Umbilical cord (tissue), 2 donors: ENCODE results near the gene KIF5C. TPM values are rescaled to one million over a fixed set of nuclear protein-coding genes. Genes with fewer than 3 reads are reported as not detected.

Experiments
- DNase-seq: peaks from one replicate; pipeline ENCODE4 v3.0.0-alpha.2; 2015; ENCODE audit warnings: low spot score
- total RNA-seq: library from RNA; depleted of rRNA; stranded (reverse); fragments of >200 nt; gene quantifications from one replicate; pipeline ENCODE4 v1.2.3, GENCODE V29; 2014; ENCODE audit warnings: low replicate concordance; ENCODE audit not compliant: insufficient read depth

The KIF5C gene
- total RNA-seq, 1 donor from 2014 or later, result 4.3 TPM

GRCh38 chr2:149041482-149041881 lies 166.5 kb downstream of the KIF5C start:
- no peak for DNase-seq

DNA sequence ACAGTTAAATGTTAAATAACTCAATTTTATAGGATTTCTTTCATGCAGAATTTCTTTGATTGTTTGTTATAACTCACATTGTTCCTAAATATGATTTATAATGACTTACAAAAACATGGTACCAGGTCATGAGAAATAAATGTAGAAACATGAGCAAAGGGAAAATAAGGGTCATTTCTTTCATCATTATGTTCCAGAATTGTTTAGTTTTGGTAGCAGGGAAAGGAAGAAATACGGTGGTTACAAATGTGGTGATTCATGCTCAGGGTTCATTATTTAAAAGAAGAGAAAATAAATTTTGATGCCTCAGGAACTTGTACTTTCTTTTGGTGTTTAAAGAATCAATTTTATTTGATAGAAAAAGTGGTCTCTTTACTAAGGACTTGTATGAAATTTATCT lies 167.9 kb downstream of the KIF5C start:
- no peak for DNase-seq

DNA sequence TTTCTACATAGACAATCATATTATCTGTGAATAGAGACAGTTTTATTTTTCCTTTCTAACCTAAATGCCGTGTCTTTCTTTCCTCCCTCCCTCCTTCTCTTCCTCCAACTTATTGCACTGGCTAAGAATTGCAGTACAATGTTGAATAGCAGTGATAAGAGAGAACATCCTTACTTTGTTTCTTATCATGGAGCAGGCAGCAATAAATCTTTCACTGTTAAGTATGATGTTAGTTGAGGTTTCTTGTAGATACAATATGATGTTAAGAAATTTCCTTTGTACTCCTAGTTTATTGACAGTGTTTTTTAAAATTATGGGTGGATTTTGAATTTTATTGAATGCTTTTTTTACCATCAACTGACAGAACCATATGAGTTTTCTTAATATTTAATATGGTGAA lies 169.5 kb downstream of the KIF5C start:
- DNase-seq, result no peak

- DNase-seq, result no peak
Observed at GRCh38 chr2:149047118-149047517, 172.1 kb downstream of the KIF5C start.

DNA sequence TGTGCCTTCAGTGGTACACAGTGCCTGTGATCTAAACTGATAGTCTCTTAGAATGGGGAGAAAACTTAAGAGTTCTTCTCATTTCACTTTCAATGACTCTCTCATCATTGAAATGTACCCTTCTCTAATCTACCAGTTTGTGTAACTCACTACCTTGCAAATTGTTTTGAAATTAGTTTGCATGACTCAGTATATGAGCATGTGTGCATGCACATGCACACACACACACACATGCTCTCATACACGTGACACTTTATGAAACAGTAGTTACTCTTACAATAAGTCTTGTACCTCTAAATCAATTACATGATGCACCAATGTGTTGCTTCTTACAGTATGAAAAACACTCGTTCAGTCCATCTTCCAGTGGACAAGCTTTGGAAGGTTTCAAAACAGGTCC lies 174.1 kb downstream of the KIF5C start:
- no peak for DNase-seq

- DNase-seq, result no peak
Observed at GRCh38 chr2:149050188-149050587, 175.2 kb downstream of the KIF5C start.

GRCh38 chr2:149055751-149056150 lies 180.7 kb downstream of the KIF5C start:
- no peak for DNase-seq

DNA sequence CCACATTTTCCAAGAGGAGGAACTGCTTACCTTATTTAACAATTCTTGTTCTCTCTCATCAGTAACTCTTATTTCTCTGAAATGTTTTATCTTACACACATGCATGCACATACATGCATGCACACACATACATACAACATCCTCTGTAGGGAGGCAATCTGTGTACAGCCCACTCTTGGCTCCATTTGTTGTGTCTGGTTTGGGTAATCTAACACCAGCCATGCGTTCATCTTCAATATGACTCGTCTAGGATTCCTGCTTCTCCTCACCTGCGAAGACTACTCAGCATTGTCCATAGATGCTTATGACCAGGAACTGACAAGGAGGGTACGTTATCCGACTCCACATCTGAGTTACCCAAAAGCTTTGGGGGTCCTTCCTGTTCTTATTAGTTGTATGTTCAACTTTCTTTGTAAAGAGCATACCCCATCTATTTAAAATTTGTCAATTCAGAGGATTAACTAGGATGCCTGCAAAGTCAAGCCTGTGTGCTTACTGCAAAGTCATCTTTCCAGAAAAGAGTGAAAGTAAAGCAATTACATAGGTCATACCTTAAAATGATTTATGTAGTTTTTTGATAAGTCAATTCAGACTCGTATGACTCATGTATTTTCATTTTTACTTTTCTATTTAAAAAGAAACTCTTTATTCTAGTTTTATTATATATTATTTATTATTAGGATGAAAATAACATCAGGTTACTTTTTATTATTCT lies 181.7 kb downstream of the KIF5C start:
- DNase-seq, result no peak

- no peak for DNase-seq
Observed at GRCh38 chr2:149057401-149057800, 182.4 kb downstream of the KIF5C start.

GRCh38 chr2:149058936-149059335 lies 183.9 kb downstream of the KIF5C start:
- no peak for DNase-seq

DNA sequence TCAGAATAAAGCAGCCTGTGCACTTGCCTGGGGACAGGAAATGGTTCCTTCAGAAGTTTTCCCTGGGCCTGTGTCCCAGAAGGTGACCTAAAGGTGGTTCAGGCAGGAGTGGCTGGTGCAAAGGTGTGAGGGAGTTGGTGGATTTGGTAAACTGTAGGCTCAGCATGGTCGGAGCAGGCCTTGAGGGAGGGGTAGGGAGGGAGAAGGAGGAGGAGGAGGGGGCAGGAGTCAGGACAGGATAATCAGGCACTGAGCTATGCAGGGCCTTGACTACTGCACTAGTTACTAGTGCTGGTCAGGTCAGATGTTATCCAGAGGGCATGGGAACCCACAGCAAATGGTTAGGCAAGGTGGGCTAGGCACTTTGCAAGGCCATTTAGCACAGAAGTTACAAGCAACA lies 184.8 kb downstream of the KIF5C start:
- no peak for DNase-seq

DNA sequence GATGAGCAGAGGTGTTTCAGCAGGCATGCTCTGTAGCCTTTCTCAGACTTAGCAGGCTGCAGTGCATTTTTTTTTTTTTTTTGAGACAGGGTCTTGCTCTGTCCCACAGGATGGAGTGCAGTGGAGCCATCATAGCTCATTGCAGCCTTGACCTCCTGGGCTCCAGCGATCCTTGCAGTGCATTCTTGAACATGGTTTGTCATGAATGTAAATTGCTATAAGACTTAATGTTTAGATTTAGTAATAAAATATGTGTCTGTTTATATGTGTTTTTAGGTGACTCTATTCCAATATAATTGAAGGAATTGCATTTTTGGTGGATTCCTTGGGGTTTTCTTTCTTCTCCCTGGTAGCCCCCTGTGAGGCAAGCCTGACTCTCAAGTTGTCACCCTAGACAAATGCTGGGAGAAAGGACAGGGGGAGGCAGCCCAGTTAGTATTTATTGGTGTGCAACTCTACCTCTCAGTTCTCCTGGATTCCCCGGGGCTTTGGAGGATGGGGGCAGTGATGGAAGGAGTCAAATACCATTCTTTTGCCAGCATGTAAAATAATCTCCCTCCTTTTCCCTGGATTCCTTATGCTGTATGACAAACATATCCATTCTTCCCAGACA lies 186.2 kb downstream of the KIF5C start:
- no peak for DNase-seq

DNA sequence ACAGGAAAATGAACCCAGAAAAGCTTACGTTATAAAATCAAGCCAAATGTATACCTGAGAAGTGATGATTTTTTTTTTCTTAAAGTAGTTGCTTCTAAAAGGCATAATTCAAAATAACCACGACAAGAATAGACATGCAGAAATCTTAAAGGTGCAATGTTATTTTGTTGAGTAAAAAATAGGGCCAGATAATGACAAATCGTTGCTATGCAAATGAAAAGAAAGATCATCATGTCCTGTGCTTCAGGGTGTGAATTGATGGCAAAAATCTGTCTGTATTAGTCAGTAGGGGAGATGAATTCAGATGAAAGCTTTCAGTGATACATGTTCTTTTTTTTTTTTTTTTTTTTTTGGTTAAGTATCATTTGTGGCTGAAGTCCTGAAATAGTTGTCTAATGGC lies 187.5 kb downstream of the KIF5C start:
- no peak for DNase-seq

GRCh38 chr2:149063177-149063576 lies 188.2 kb downstream of the KIF5C start:
- no peak for DNase-seq

DNA sequence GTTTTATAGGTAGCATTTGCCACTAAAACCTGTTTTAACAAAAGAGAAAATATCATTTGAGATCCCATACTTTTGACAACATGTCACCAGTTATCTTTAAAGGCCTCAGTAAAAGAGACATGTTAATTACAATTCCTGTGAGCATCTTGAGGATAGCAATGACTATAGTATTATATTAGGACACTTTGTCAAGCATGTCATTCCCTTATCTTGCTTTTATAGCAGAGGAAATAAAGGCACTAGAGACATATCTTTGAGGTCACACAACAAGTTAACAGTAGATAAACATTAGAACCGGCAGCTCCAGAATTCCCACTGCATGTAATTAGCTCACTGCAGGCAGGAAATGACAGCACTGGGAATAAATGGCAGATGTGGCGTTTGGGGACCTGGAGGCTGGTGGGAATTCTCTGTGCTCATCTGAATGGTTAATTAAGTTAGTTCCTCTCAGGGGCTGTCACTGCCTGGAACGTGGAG lies 189.4 kb downstream of the KIF5C start:
- DNase-seq, result no peak

DNA sequence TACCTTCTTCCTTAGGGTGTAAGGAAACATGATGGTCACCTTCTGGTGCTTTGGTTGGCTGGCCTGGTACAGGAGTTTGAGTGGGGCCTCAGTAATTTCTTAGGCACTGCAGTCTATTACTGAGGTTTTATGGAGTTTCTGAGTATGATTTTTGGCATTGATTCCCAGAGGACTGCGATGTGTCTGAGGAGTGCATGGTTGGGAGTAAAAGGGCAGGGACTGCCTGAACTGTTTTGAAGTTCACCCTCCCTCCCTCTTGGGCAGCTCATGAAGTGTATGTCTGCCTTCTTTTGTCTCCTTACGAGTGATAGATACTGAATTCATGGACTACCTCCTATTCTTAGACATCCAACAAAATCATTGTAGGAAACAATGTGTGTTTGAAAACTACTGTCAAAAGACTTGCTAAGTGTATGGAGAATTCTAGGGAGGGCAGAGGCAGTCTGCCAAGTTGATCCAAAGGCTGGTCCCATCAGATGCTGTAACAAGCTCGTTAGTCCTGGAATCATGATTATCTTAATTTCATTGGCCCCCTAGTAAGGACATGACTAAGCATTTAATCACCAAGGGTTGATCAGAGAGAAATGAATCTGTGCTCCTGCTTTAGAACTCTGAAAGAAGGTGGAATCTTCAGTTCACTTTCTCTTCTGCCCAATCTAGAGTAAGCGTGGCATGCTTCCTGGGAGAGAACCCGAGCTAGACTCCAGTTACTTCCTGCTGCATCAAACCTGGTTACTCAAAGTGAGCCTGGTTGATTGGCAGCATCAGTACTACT lies 190.0 kb downstream of the KIF5C start:
- DNase-seq, result no peak

- no peak for DNase-seq
Observed at GRCh38 chr2:149068225-149068995, 193.4 kb downstream of the KIF5C start.

GRCh38 chr2:149068996-149069888 lies 194.2 kb downstream of the KIF5C start:
- peak; percentile 48 for DNase-seq

DNA sequence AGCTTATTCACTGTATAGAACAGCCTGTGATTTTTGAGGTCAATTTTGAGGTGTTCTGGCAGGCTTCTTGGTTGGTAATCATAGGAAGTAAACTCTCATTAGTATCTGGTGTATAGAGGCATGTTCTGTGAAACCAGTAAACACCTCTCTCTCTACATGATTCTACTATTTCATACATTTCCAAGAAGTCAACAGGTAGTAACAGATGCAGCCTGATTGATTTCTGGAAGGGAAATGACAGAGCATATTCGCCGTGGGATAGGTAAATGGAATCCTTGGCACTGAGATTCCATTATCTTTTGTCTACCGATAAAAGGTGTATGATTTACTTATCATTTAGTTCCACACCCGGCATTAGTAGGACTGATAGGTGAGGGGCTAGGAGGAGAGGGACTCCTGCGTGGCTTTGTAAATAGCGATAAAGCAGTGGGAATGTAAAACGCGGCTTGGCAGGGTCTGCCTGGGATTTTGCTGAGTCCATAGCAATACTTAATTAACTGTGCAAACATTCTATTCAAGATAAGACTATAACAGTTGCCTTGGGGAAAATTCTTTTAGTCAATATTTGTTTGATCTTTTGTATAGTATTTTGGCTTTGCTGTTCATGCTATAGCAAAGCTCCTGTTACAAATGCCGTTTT lies 195.8 kb downstream of the KIF5C start:
- DNase-seq, result no peak

GRCh38 chr2:149075105-149075504 lies 200.1 kb downstream of the KIF5C start:
- no peak for DNase-seq
